HEK293 (cell line): ENCODE results near the gene PPARA.
A peak's percentile ranks its signal among the peaks of the same experiment; 100 is the strongest.
"Not testable (repeated sequence)": the region's sequence is repeated elsewhere in the genome, so short reads cannot be mapped to it uniquely, and the experiment has no call there.

Experiments used
- CTCF ChIA-PET: fragments of 350-600 bp; formaldehyde crosslinking; extraction: SDS; loops from one replicate; lab custom pipeline; 2021; ENCODE audit warnings: antibody characterized with exemption; lab: Yijun Ruan, JAX
- POLR2A ChIA-PET: fragments of 300-600 bp; formaldehyde crosslinking; extraction: SDS; loops from one replicate; lab custom pipeline; 2020; ENCODE audit warnings: antibody characterized with exemption, inconsistent platforms; lab: Yijun Ruan, JAX
- H3K27ac ChIP-seq: fragments of 200-500 bp; sonication (Bioruptor generic); 2 replicates; pipeline ENCODE4 v1.5.1; 2014; ENCODE audit warnings: low read depth, low read length, control low read depth, inconsistent platforms; ENCODE audit errors: extremely low read depth
- H3K36me3 ChIP-seq, 2 experiments: fragments of 200-500 bp in 1 of 2; sonication (Bioruptor generic) in 1 of 2; 1 replicate in 1 of 2; 2 replicates in 1 of 2; pipeline ENCODE4 v1.5.1; 2014 to 2017; ENCODE audit warnings: inconsistent platforms in 2 of 2, low read length in 2 of 2; ENCODE audit not compliant: control insufficient read depth in 2 of 2, insufficient read depth in 1 of 2
- H3K4me1 ChIP-seq: fragments of 200-500 bp; sonication (Bioruptor generic); 2 replicates; pipeline ENCODE4 v1.5.1; 2014; ENCODE audit warnings: mild to moderate bottlenecking, low read length, inconsistent platforms; ENCODE audit not compliant: control insufficient read depth, insufficient read depth
- H3K4me3 ChIP-seq: 2 replicates; pipeline ENCODE4 v1.5.1; 2011; ENCODE audit warnings: low read depth, mild to moderate bottlenecking, control low read depth, low read length, moderate library complexity
- H3K9me3 ChIP-seq: fragments of 200-500 bp; sonication (Bioruptor generic); 2 replicates; pipeline ENCODE4 v1.5.1; 2014; ENCODE audit warnings: low read depth, low read length, inconsistent platforms; ENCODE audit not compliant: control insufficient read depth, insufficient read depth
- BCL11A ChIP-seq: fragments of 450-650 bp; formaldehyde crosslinking; IDR thresholded peaks from 2 replicates; pipeline ENCODE4 v1.5.1; 2016; ENCODE audit warnings: low read depth, missing biosample characterization, missing genetic modification characterization
- PATZ1 ChIP-seq: fragments of 450-650 bp; formaldehyde crosslinking; IDR thresholded peaks from 2 replicates; pipeline ENCODE4 v1.5.1; 2016; ENCODE audit warnings: missing biosample characterization, missing genetic modification characterization
- SETDB1 ChIP-seq: IDR thresholded peaks from one replicate; pipeline ENCODE4 v1.6.1; 2017; ENCODE audit warnings: mild to moderate bottlenecking, low read length, moderate library complexity, mixed read lengths; ENCODE audit not compliant: insufficient read length
- TRIM28 ChIP-seq: IDR thresholded peaks from 2 replicates; pipeline ENCODE4 v1.6.1; 2011; ENCODE audit warnings: low read length, control low read depth, borderline replicate concordance
- ZBTB10 ChIP-seq: fragments of 450-650 bp; formaldehyde crosslinking; IDR thresholded peaks from 2 replicates; pipeline ENCODE4 v1.5.1; 2016; ENCODE audit warnings: missing biosample characterization, missing genetic modification characterization
- ZBTB11 ChIP-seq: fragments of 450-650 bp; formaldehyde crosslinking; conservative IDR thresholded peaks from 2 replicates; pipeline ENCODE4 v1.5.1; 2016; ENCODE audit warnings: low read depth, missing biosample characterization, missing genetic modification characterization
- ZBTB20 ChIP-seq: fragments of 450-650 bp; formaldehyde crosslinking; IDR thresholded peaks from 2 replicates; pipeline ENCODE4 v1.5.1; 2016; ENCODE audit warnings: missing biosample characterization, missing genetic modification characterization
- ZIC2 ChIP-seq: fragments of 450-650 bp; formaldehyde crosslinking; IDR thresholded peaks from 2 replicates; pipeline ENCODE4 v1.5.1; 2016; ENCODE audit warnings: missing biosample characterization, missing genetic modification characterization
- ZNF112 ChIP-seq: fragments of 450-650 bp; formaldehyde crosslinking; IDR thresholded peaks from 2 replicates; pipeline ENCODE4 v1.5.0; 2017; ENCODE audit warnings: missing biosample characterization, missing genetic modification characterization
- ZNF324 ChIP-seq: fragments of 450-650 bp; formaldehyde crosslinking; IDR thresholded peaks from 2 replicates; pipeline ENCODE4 v1.5.1; 2016; ENCODE audit warnings: missing biosample characterization, missing genetic modification characterization
- ZNF335 ChIP-seq: fragments of 450-650 bp; formaldehyde crosslinking; conservative IDR thresholded peaks from 2 replicates; pipeline ENCODE4 v1.5.1; 2016; ENCODE audit warnings: missing biosample characterization, missing genetic modification characterization
- ZNF362 ChIP-seq: fragments of 450-650 bp; formaldehyde crosslinking; IDR thresholded peaks from 2 replicates; pipeline ENCODE4 v1.5.1; 2016; ENCODE audit warnings: missing biosample characterization, missing genetic modification characterization
- ZNF394 ChIP-seq: fragments of 450-650 bp; formaldehyde crosslinking; IDR thresholded peaks from 2 replicates; pipeline ENCODE4 v1.5.1; 2016; ENCODE audit warnings: missing biosample characterization, missing genetic modification characterization, mild to moderate bottlenecking, moderate library complexity, borderline replicate concordance
- ZNF398 ChIP-seq: fragments of 450-650 bp; formaldehyde crosslinking; IDR thresholded peaks from 2 replicates; pipeline ENCODE4 v1.5.1; 2017; ENCODE audit warnings: missing biosample characterization, missing genetic modification characterization
- ZNF529 ChIP-seq: fragments of 450-650 bp; formaldehyde crosslinking; IDR thresholded peaks from 2 replicates; pipeline ENCODE4 v1.5.1; 2017; ENCODE audit warnings: missing genetic modification characterization, missing biosample characterization; ENCODE audit not compliant: insufficient replicate concordance
- ZNF623 ChIP-seq: fragments of 450-650 bp; formaldehyde crosslinking; IDR thresholded peaks from 2 replicates; pipeline ENCODE4 v1.5.1; 2016; ENCODE audit warnings: missing biosample characterization, missing genetic modification characterization
- ZNF645 ChIP-seq: fragments of 450-650 bp; formaldehyde crosslinking; IDR thresholded peaks from 2 replicates; pipeline ENCODE4; 2016; ENCODE audit warnings: missing biosample characterization, missing genetic modification characterization

The PPARA gene

GRCh38 chr22:46139417-46139816 is 10.9 kb upstream of the PPARA start:
- POLR2A ChIA-PET, H3K9me3 ChIP-seq, H3K4me3 ChIP-seq, H3K36me3 ChIP-seq, H3K4me1 ChIP-seq, H3K27ac ChIP-seq: not testable (repeated sequence)
- CTCF ChIA-PET: interaction anchor here (1.5 kb wide), 1 partner anchor 133 kb away, joined by 6 read pairs; no protein-coding TSS in a partner anchor

GRCh38 chr22:46139895-46140350 is 10.4 kb upstream of the PPARA start:
- POLR2A ChIA-PET: no interaction called here

GRCh38 chr22:46140989-46141928 is 9.1 kb upstream of the PPARA start:
- ChIA-PET POLR2A (no interaction called here), CTCF (interaction anchor here (0.6 to 1.5 kb wide), 3 partner anchors 135 to 832 kb away, joined by 3 to 6 read pairs (median 3); no protein-coding TSS in a partner anchor)
- Histone ChIP-seq H3K9me3 (no peaks in the 10 kb centered on the region), H3K4me1 (no peaks in the 10 kb centered on the region), H3K27ac (no peak overlapping the region), H3K36me3 (no peaks in the 10 kb centered on the region), H3K4me3 (no peak overlapping the region)
- TF ChIP-seq ZNF623 (tag by site-specific recombination) (no peak), ZNF362 (no peak), TRIM28 (no peak), ZBTB11 (no peak), ZNF529 (tag by site-specific recombination) (no peak), BCL11A (no peak), ZBTB10 (no peak), ZNF645 (no peak), ZNF398 (no peak), ZBTB20 (tag by site-specific recombination) (no peak), PATZ1 (tag by site-specific recombination) (no peak), SETDB1 (no peak), ZNF335 (tag by site-specific recombination) (no peak), ZNF112 (no peak)

More at GRCh38 chr22:46139895-46140350, 10.4 kb upstream of the PPARA start:
- Histone ChIP-seq H3K27ac (no peak overlapping the region), H3K9me3 (no peaks in the 10 kb centered on the region), H3K4me3 (no peak overlapping the region), H3K4me1 (no peaks in the 10 kb centered on the region), H3K36me3 (no peaks in the 10 kb centered on the region)
- CTCF ChIA-PET: interaction anchor here (1.5 kb wide), 1 partner anchor 134 kb away, joined by 6 read pairs; no protein-coding TSS in a partner anchor
- TF ChIP-seq ZIC2 (tag by site-specific recombination) (peak; percentile 65), ZNF324 (no peak), ZNF394 (tag by site-specific recombination) (no peak)
